NCI-H2196 (cell line): Measurements from ENCODE around the gene ERFL.
"Not testable (repeated sequence)": the region's sequence is repeated elsewhere in the genome, so short reads cannot be mapped to it uniquely, and the experiment has no call there.

ENCODE experiments used
- DNase-seq: peaks from one replicate; lab custom pipeline; 2025; ENCODE audit not compliant: unreplicated experiment; lab: John Stamatoyannopoulos, UW

ERFL gene

DNA sequence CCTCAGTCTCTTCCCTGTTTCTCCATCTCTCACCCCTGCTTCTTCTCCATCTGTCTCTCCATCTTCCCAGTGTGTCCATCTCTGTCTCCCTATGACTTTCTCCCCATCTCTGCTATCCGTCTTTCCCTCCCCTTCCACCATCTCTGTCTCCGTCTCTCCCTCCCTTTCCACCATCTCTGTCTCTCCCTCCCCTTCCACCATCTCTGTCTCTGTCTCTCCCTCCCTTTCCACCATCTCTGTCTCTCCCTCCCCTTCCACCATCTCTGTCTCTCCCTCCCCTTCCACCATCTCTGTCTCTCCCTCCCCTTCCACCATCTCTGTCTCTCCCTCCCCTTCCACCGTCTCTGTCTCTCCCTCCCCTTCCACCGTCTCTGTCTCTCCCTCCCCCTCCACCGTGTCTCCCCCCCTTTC lies 13.8 kb downstream of the ERFL start:
- DNase-seq = not testable (repeated sequence)

DNA sequence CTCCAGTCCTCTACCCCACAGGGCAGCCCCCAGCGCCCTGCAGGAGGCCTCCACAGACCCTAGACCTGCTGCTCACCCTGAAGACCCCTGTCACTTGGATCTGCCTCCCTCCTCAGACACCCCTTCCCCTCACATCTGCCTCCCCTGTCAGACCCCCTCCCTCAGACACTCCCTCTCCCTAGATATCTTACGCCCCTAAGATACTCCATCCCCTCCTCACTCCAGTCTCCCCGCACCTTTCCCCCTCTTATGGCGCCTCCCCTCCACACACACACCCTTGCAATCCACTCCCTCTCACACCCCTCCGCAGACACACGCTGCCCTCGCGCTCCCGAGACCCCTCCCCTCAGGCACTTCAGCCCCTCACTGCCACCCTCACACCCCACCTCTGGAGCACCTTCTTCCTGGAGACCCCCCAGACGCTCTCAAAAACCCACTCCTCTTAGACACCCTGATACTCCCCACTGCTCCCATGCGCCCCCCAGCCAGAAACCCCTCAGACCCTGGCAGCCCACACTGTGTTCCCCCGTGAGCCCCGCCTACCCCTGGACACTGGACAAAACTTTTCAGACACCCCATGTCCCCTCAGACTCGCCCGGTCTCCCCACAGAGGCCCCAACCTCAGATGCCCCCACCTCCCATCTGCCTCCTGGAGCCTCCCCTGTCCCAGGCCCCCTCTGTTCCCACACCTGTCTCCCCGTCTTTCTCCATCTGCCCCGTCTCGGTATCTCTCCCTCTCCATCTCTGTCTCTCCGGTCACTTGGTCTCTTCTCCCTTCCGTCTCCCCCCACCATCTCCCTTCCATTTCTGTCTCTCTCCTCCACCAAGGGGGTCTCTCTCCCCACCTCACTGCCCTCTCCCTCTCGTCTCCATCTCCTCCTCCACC lies 14.5 kb downstream of the ERFL start:
- no peak for DNase-seq

GRCh38 chr19:41912899-41913537 lies 15.2 kb downstream of the ERFL start:
- DNase-seq = no peak

DNA sequence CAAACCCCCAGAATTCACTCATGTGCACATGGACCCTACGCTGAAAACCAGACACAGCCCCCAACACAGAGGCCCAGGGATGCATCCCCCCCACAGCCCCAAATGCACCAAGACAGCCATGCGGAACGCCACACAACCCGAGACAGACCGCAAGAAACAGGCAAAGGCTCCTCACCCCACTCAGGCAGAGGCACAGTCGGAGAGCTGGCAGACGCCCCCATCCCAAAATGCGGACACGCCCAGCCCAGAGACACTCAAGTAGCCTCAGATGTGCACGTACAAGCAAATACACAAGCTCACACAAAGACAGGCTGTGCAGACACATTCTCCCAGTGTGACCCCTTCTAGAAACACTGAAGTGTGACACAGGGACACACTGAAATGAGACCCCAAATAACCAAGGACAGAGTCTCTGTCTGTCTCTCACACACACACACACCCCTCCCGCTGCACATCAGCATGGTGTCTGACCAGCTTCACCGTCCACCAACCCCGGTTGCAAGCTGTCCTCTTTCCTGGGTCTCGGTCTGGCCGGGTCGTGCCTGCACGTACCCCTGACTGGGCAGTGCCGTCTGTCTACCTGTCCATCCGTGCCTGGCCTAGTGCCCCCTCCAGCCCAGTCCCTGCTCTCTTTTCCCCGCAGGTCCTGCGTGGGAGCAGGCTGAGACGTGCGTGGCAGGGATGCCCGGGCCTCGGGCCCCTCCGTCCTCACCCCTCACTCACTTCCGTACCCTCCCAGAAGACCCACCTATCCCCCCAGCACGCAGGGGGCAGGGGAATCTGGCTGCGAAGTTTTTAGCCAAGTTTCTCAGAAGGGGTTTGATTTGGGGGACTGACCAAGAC lies 16.1 kb downstream of the ERFL start:
- DNase-seq = no peak

DNA sequence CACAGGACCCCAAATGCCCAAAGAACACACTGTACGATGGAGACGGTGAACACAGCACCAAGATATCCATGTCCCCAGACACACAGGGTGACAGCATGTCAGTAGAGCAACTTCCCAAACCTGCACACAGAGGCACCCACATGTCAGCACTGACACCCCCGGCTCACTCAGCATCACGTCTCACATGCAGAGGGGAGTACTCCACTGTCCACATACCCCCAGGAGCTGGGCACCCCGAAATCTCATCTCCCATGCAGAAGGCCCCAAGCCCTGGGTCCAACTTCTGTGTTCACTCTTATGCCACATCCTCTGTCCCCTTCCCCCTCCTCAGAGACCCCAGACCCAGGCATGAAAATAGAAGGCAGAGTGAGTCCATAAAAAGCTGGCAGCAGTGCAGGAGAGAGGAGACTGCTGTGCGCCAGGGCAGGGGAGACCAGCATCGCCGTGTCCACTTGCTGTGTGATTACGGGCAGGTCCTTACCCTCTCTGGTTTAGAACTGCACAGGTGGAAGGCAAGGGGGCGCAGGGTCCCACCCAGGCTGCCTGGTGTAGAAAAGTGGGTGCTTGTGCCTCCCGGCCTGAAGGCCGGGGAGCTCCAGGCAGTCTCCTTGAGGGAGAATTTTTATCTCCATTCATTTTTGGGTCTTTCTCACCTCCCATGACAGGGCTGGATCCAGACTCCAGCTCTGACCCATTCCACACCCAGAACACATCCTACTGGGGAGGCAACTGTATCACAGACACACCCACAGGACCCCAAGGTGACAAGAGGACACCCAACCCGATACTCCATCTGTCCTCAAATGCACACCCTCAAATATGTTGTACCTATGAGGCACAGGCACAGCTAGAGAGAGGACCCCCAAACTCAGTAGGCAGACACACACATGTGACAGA lies 17.0 kb downstream of the ERFL start:
- no peak for DNase-seq

- no peak for DNase-seq
Measured at GRCh38 chr19:41910240-41910991, 17.8 kb downstream of the ERFL start.

DNA sequence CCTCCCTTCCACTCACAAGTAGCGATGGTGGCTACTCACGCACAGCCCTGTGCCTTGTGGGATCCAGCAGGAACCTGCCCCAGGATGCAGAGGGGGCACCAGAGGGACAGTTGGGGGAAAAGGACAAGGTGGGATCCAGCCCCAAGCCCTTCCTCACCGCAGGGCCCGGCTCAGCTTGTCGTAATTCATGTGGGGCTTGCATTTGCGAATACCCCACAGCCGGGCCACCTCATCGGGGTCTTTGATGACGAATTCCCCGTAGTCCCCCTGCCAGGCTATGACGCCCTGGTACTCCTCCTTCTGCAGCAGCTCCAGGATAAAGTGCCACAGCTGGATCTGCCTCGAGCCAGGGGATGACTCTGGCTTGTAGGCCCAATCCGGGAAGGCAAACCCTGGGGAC lies 18.5 kb downstream of the ERFL start:
- DNase-seq = no peak

DNA sequence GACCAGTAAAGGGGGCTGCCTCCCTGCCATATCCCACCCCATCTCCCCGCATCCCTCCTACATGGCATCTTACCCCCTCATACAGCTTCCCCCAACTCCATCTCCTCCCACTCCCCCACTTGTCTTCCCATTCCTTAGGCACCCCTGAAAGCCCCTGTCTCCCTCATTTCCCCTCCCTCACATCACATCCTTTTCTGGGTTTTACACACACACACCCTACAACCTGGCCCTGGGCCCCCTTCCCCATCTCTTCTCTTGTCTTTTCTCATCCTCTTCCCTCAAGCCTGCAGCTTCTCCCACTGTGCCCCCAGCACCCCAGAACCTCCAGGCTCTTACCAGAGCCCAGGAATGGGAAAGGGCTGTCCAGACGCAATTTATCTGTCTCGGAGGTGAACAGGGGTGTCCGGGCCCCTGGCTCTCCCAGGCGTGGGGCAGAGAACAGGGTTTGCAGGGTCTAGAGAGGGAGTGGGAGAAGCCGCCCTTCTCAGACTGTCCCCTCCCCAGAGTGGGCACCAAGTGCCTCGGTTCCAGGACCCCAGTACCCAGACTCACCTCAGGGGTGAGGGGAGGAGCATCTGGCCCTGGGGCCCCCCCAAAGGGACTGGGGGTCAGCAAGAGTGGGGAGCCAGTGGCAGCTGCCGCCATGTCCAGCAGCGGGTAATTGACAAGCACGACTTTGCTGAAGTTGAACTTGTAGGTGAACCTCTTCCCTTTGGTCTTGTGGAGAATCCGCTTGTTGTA lies 19.4 kb downstream of the ERFL start:
- no peak for DNase-seq

GRCh38 chr19:41907994-41908615 lies 20.1 kb downstream of the ERFL start:
- no peak for DNase-seq

DNA sequence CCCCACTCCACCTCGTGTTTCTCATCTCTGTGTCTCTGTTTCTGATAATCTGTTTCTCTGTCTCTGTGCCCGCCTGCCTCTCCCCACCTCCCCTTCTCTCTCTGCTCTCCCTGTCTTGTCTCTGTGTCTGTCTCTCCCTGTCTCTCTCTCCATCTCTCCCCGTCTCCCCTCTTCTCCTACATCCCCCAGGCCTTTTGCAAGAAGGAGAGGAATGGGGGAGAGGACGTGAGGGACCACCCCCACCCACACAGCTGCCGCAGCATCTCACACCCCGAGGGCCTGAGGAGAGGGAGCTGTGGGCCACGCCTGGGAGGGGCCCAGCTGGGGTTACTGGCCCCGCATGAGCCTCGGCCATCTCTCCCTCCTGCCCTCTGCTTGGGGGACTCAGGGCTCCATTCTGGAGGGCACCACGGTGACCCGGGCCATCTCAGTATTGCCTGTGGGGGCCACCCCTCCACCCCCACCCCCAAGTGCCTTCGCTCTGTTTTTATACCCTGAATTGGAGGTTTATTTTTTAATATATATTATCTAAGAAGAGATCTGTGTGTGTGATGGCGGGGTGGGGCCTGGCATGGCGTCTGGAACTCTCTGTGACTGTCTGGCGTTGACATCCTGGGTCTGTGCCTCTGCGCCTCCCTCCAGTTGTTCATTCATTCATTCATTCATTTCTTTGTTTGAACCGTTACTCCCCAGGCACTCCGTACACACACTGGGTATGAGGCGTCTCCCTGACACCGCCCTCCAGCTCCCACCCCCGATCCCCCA lies 21.2 kb downstream of the ERFL start:
- DNase-seq = no peak

DNA sequence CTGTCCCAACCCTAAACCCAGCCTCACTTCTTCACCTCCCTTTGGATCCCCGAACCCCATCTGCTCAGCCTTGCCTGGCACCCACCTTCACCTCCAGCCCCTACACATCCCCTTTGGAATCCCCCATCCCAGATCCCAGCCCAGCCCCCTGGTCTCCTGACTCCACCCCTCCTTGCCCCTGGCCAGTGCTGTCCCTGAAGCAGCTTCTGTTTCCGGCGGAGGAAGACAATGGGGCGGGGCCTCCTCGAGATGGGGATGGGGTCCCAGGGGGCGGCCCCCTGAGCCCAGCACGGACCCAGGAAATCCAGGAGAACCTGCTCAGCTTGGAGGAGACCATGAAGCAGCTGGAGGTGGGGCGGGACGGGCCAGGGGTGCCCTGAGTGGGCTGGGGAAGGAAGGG lies 22.0 kb downstream of the ERFL start:
- no peak for DNase-seq

DNA sequence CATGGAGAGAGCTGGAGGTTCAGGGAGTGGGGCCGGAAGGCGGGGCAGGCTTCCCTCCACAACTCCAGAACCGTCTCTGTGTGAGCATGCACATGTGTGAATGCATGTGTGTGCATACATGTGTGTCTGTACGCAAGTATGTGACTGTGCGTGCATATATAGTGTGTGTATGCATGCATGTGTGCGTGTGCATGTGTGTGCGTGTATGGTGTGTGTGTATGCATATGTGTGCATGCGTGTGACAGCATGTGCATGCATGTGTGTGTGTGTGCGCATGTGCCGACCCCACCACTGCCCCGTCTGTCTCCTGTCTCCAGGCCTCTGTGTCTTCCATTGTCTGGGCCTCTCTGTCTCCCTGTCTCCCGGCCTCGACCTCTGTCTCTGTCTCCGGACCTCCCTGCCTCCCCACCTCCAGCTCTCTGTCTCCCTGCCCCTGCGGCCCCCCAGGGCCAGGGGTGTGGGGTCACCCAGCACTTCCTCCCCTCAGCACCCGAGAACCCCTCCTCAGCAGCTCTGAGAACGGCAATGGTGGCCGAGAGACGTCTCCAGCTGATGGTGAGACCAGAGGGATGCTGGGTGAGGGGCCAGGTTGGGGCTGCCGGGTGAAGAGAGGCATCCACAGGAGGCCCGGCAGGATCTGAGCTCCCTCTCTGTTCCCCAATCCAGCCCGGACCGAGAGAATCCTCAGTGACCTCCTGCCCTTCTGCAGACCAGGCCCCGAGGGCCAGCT lies 22.8 kb downstream of the ERFL start:
- no peak for DNase-seq

DNA sequence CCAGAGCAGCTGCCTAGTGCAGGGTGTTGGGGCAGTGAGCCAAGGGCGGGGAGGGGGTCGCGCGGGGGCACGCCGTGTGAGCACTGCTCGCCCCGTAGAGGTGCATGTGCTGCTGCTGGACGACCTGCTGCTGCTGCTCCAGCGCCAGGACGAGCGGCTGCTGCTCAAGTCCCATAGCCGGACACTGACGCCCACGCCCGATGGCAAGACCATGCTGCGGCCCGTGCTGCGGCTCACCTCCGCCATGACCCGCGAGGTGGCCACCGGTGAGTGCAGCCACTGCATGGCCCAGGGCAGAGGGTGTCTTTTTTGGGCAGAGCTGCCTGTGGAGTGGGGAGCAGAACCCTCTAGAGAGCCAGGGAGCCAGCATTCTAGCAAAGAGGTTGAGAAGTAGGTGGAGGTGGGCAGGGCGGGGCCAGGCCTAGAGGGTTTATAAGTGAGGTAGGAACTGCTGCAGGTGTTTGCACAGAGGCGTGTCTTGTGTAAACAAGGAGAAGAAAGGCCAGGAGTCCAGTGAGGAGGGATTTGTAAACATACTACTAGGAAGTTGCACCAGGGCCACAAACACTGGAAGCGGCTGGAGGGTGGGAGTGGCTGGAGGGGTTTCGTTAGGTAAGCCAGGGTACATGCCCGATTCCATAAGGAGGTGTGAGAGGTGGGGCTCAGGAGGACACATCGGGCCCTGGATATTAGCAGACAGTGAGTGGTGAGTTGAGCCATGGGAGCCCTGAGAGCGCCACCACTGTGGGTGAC lies 24.0 kb downstream of the ERFL start:
- DNase-seq = peak; percentile 85

- peak; percentile 31 for DNase-seq
Measured at GRCh38 chr19:41903193-41903953, 24.9 kb downstream of the ERFL start.

- DNase-seq = no peak
Measured at GRCh38 chr19:41902594-41902993, 25.7 kb downstream of the ERFL start.
